NT2/D1 (cell line): Measurements from ENCODE around the gene PCDH12.

Source experiments
- SUZ12 ChIP-seq: IDR thresholded peaks from 2 replicates; pipeline ENCODE4 v1.6.1; 2011; ENCODE audit not compliant: insufficient read length, insufficient read depth; ENCODE audit errors: extremely low read depth
- ZNF274 ChIP-seq: IDR thresholded peaks from 2 replicates; pipeline ENCODE4 v1.6.1; 2011; ENCODE audit warnings: mild to moderate bottlenecking, low read depth, low read length

- TF ChIP-seq ZNF274 (no peak), SUZ12 (no peak)
These were observed 53.5 kb downstream of the PCDH12 start for GRCh38 chr5:141904551-141904950.
